AG09319 (cell line): ENCODE measurements around the gene AMPD1.

Experiments
- DNase-seq: peaks from one replicate; pipeline ENCODE4 v3.0.0-alpha.2; 2010; ENCODE audit warnings: low read depth; ENCODE audit errors: extremely low read depth
- TF ChIP-seq, protein P1 (sequence below): IDR thresholded peaks from 2 replicates; pipeline ENCODE4 v1.5.1; 2011; ENCODE audit warnings: low read depth, mild to moderate bottlenecking, inconsistent platforms, low read length, moderate library complexity

The AMPD1 gene

DNA sequence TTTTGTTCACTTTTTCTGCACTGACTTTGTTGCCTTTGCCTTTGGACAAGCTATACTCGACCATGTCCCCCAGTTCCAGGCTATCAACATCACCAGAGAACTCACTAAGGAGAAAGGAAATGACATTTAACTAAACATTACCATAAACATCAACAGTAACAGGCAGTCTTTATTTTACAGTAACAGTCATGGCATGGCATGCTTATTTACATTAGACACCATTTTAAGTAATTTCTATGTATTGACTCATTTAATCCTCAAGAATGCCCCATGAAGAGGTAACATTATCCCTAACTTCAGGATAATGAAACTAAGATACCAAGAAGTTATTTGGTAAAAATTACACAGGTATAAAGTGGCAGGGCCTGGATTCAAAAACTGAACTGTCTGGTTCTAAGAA lies 29.9 kb upstream of the AMPD1 start:
- TF ChIP-seq, protein P1, sequence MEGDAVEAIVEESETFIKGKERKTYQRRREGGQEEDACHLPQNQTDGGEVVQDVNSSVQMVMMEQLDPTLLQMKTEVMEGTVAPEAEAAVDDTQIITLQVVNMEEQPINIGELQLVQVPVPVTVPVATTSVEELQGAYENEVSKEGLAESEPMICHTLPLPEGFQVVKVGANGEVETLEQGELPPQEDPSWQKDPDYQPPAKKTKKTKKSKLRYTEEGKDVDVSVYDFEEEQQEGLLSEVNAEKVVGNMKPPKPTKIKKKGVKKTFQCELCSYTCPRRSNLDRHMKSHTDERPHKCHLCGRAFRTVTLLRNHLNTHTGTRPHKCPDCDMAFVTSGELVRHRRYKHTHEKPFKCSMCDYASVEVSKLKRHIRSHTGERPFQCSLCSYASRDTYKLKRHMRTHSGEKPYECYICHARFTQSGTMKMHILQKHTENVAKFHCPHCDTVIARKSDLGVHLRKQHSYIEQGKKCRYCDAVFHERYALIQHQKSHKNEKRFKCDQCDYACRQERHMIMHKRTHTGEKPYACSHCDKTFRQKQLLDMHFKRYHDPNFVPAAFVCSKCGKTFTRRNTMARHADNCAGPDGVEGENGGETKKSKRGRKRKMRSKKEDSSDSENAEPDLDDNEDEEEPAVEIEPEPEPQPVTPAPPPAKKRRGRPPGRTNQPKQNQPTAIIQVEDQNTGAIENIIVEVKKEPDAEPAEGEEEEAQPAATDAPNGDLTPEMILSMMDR: no peak
- DNase-seq: no peak

DNA sequence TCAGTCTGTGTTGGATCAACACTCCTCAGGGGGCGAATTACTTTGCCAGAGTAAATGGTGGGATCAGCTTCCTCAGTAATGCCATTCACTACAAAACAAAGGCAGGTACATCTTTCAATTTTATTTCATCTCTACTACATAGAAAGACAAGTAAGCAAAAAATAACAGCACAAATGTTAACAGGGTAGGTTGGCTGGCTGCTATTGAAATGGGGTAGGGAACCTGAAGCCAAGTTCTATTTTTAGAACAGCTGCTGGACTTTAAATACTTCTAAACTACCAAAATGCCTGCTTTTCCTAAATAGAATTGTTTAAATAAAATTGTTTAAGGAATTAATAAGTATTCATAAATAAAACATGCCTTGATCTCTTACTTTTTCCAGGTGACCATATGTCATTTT lies 28.6 kb upstream of the AMPD1 start:
- DNase-seq: no peak

GRCh38 chr1:114723457-114723856 lies 28.1 kb upstream of the AMPD1 start:
- TF ChIP-seq, protein P1: no peak
- DNase-seq: no peak

More for the DNA sequence above, 28.6 kb upstream of the AMPD1 start:
- TF ChIP-seq, protein P1: no peak

- TF ChIP-seq, protein P1: no peak
- no peak for DNase-seq
Measured at GRCh38 chr1:114720492-114720891, 25.1 kb upstream of the AMPD1 start.

DNA sequence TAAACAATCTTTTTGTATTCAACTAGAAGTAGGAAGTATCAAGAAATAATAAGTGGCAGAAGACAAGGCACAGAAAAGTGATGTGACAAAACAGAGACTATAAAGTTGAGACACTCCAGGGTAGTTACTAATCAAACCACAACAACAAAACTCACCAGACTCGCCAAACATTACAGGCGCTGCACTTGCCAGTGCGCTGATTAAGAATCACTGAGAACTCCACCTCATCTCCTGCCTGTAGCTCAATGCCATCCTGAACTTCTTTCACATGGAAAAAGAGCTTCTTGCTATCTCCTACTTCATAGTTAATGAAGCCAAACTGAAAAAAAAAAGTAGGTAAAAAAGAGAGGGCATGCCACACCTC lies 24.1 kb upstream of the AMPD1 start:
- TF ChIP-seq, protein P1: no peak
- DNase-seq: no peak

DNA sequence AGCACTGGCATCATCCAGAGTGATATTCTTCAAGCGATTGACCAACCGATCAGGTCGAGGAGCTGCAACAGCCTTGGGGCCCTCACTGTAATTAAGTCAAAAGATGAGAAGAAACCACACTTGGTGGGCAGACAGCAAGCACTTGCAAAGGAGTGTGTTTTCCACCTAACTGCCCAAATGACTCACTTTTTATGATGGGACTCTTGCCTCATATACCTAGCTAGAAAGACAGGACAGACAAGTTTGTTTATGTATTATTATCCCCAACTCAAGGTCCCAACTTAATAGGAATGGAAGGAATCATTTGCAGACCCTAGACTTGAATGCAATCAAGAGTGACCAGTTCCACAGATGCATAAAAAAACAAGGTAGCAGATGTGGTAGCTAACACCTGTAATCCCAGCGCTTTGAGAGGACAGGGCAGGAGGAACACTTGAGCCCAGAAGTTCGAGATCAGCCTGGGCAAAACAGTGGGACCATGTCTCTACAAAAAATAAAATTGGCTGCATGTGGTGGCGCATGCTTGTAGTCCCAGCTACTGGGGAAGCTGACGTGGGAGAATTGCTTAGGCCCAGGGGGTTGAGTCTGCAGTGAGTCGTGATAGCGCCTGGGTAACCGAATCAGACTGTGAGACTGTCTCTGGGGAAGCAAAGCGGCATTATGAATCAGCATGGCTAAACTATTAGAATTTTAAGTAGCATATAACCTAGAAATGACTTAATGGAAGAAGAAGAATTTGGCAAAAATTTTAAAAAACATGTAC lies 23.5 kb upstream of the AMPD1 start:
- DNase-seq: no peak

DNA sequence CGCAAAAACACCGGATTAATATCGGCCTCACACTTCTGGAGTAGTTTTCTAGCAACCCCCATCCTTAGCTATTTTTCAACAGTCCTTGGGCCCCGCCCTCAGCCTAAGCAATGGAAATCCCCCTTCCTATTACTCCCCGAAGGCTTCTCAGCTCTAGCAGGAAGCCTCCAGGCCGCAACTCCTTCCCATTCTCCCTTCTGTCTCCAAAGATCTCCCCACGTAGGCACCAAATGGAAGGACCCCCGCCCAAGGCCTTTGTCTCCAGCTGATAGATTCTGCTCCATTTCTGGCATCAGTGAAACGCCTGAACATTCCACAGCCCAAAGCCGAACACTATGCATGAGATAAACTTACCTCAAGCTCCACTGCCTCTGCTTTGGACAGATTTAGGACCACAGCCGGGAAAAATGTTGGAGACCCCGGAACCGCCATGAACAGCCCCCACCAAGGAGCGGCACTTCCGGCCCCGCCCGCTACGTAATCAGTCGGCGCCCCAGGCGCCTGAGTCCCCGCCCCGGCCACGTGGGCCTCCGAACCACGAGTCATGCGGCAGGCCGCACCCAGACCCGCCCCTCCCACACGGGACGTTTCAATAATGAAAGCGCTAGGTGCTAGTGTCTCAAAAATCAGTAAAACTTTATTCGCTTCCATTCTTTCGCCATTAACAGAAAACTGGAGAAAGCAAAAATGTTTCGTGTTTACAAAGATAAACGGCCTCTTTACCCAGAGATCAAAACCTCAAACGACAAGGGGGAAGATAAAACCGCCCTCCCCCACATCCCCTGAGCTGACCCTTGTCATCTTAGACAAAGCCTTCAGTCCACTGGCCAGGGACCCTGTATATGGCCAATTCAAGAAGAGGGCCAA lies 21.2 kb upstream of the AMPD1 start, which contains the start of gene NRAS:
Gene NRAS (minus strand): TSS at position 468 of the 867 bp plus-strand sequence. CDS start 611 bp downstream, outside the sequence.
- DNase-seq: peak; percentile 74
- TF ChIP-seq, protein P1: no peak

More for the DNA sequence above, 23.5 kb upstream of the AMPD1 start:
- TF ChIP-seq, protein P1: no peak
